ENCODE measurements around the gene NOL7.

The NOL7 gene

GRCh38 chr6:13666194-13667105 is 51.3 kb downstream of the NOL7 start:
- H3K36me3 ChIP-seq (ENCODE audit: control insufficient read depth, low read length), result peaks cover 5% of the 10 kb centered on the region; the same call in 1 of the 2 replicates
- H3K27ac ChIP-seq (ENCODE audit: low read depth, low read length), result no peak overlapping the region
- peaks cover 36% of the 10 kb centered on the region for H3K4me1 ChIP-seq (ENCODE audit: control insufficient read depth, low read length)
- no peak overlapping the region for H3K4me3 ChIP-seq (ENCODE audit: low read length)
- peaks cover 5% of the 10 kb centered on the region; the same call in 1 of the 2 replicates for H4K20me1 ChIP-seq (ENCODE audit: control insufficient read depth, insufficient read depth, low read depth, low read length)
- no peaks in the 10 kb centered on the region for H3K9me2 ChIP-seq (replicated peaks; ENCODE audit: control insufficient read depth, low read length)
- no peaks in the 10 kb centered on the region for H3K9me3 ChIP-seq (ENCODE audit: control insufficient read depth, insufficient read depth, low read length)
- TF ChIP-seq EZH2phosphoT487 (IDR thresholded peaks at IDR 0.05; ENCODE audit: borderline replicate concordance, low read length), result no peak
- TF ChIP-seq CTCF (IDR thresholded peaks at IDR 0.05; ENCODE audit: low read depth, low read length, poor library complexity, severe bottlenecking), result no peak
- no peaks in the 10 kb centered on the region for H3K27me3 ChIP-seq (ENCODE audit: control insufficient read depth, low read length)
- no peak overlapping the region for H3K4me2 ChIP-seq (ENCODE audit: low read length)
- H3F3A ChIP-seq (ENCODE audit: control insufficient read depth, insufficient read depth), result no peaks in the 10 kb centered on the region
- peaks cover 100% of the 10 kb centered on the region for H3K79me2 ChIP-seq (ENCODE audit: control insufficient read depth, low read length)

GRCh38 chr6:13667655-13668054 is 52.5 kb downstream of the NOL7 start:
- TF ChIP-seq CTCF (IDR thresholded peaks at IDR 0.05; ENCODE audit: low read depth, low read length, poor library complexity, severe bottlenecking), result no peak
- TF ChIP-seq EZH2phosphoT487 (IDR thresholded peaks at IDR 0.05; ENCODE audit: borderline replicate concordance, low read length), result no peak
- H3K79me2 ChIP-seq (ENCODE audit: control insufficient read depth, low read length), result peaks cover 100% of the 10 kb centered on the region
- H3K4me1 ChIP-seq (ENCODE audit: control insufficient read depth, low read length), result peaks cover 36% of the 10 kb centered on the region

DNA sequence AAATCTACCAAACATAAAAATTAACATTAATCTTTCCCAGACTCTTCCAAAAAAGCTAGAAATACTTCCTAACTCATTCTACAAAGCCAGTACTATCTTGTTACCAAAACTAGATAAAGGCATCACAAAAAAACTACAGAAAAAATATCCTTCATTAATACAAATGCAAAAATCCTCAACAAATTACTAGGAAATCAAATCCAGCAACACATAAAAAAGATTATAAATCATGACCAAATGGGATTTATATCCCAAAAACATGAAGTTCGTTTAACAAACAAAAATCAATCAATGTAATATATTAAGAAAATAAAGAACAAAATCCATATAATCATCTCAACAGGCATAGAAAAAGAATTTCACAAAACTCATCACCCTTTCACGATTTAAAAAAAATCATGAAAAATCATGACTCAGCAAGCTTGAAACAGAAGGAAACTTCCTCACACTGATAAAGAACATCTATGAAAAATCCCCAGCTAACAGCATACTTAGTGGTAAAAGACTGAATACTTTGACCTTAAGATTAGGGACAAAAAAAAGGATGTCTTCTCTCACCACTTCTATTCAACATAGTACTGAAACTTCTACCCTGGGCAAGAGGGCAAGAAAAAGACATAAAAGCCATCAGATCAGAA is 53.3 kb downstream of the NOL7 start:
- Histone ChIP-seq H3K4me1 (ENCODE audit: control insufficient read depth, low read length) (peaks cover 30% of the 10 kb centered on the region), H3K27ac (ENCODE audit: low read depth, low read length) (no peak overlapping the region), H3K9me2 (replicated peaks; ENCODE audit: control insufficient read depth, low read length) (no peaks in the 10 kb centered on the region), H3K4me2 (ENCODE audit: low read length) (no peak overlapping the region), H3K9me3 (ENCODE audit: control insufficient read depth, insufficient read depth, low read length) (no peaks in the 10 kb centered on the region), H3K27me3 (ENCODE audit: control insufficient read depth, low read length) (no peaks in the 10 kb centered on the region), H3K79me2 (ENCODE audit: control insufficient read depth, low read length) (peaks cover 100% of the 10 kb centered on the region), H4K20me1 (ENCODE audit: control insufficient read depth, insufficient read depth, low read depth, low read length) (peaks cover 5% of the 10 kb centered on the region; the same call in 1 of the 2 replicates), H3K4me3 (ENCODE audit: low read length) (no peak overlapping the region), H3F3A (ENCODE audit: control insufficient read depth, insufficient read depth) (no peaks in the 10 kb centered on the region), H3K36me3 (ENCODE audit: control insufficient read depth, low read length) (peaks cover 5% of the 10 kb centered on the region; the same call in 1 of the 2 replicates)
- no peak for TF ChIP-seq EZH2phosphoT487 (IDR thresholded peaks at IDR 0.05; ENCODE audit: borderline replicate concordance, low read length)
- no peak for TF ChIP-seq CTCF (IDR thresholded peaks at IDR 0.05; ENCODE audit: low read depth, low read length, poor library complexity, severe bottlenecking)

More at GRCh38 chr6:13667655-13668054, 52.5 kb downstream of the NOL7 start:
- H3F3A ChIP-seq (ENCODE audit: control insufficient read depth, insufficient read depth), result no peaks in the 10 kb centered on the region
- no peak overlapping the region for H3K4me2 ChIP-seq (ENCODE audit: low read length)
- no peaks in the 10 kb centered on the region for H3K27me3 ChIP-seq (ENCODE audit: control insufficient read depth, low read length)
- H3K27ac ChIP-seq (ENCODE audit: low read depth, low read length), result no peak overlapping the region
- no peaks in the 10 kb centered on the region for H3K9me2 ChIP-seq (replicated peaks; ENCODE audit: control insufficient read depth, low read length)
- no peak overlapping the region for H3K4me3 ChIP-seq (ENCODE audit: low read length)
- no peaks in the 10 kb centered on the region for H3K9me3 ChIP-seq (ENCODE audit: control insufficient read depth, insufficient read depth, low read length)
- peaks cover 5% of the 10 kb centered on the region; the same call in 1 of the 2 replicates for H3K36me3 ChIP-seq (ENCODE audit: control insufficient read depth, low read length)
- H4K20me1 ChIP-seq (ENCODE audit: control insufficient read depth, insufficient read depth, low read depth, low read length), result peaks cover 5% of the 10 kb centered on the region; the same call in 1 of the 2 replicates
